H1 (cell line): Measurements from ENCODE around the gene ITGB5. TPM values are rescaled to one million over a fixed set of nuclear protein-coding genes. Genes with fewer than 3 reads are reported as not detected.

Source experiments
- CTCF ChIA-PET: fragments of 300-600 bp; sonication (Branson Sonifier 250); formaldehyde crosslinking; loops from one replicate; lab custom pipeline; 2021; ENCODE audit not compliant: partially characterized antibody; lab: Charles Lee
- POLR2A ChIA-PET: fragments of 300-600 bp; sonication (Branson Sonifier 250); formaldehyde crosslinking; loops from one replicate; lab custom pipeline; 2021; ENCODE audit warnings: inconsistent platforms; ENCODE audit not compliant: partially characterized antibody; lab: Charles Lee
- DNase-seq, 2 experiments: peaks; one replicate each; pipeline versions ENCODE4 v3.0.0 to v3.0.0-alpha.2; 2010 to 2022; ENCODE audit warnings: low spot score in 2 of 2, low read depth in 1 of 2, mixed read lengths in 1 of 2
- FAIRE-seq: peaks from 2 replicates; lab custom pipeline; 2011; peaks lifted over from hg19 to GRCh38; lab: Jason Lieb, UNC
- H2AFZ ChIP-seq: 2 replicates; pipeline ENCODE4 v1.8.1; 2012; ENCODE audit warnings: low read length, inconsistent platforms
- H2AK5ac ChIP-seq: 2 replicates; pipeline ENCODE4 v1.6.1; 2013; ENCODE audit warnings: low read depth, low read length
- H2BK120ac ChIP-seq: replicated peaks from 2 replicates; pipeline ENCODE3; 2013; ENCODE audit warnings: low read depth, low read length, inconsistent platforms
- H2BK12ac ChIP-seq: 2 replicates; pipeline ENCODE4 v1.6.1; 2013; ENCODE audit warnings: low read depth, low read length
- H2BK15ac ChIP-seq: 2 replicates; pipeline ENCODE4 v1.6.1; 2013; ENCODE audit warnings: low read length
- H2BK20ac ChIP-seq: 2 replicates; pipeline ENCODE4 v1.6.1; 2013; ENCODE audit warnings: low read length
- H2BK5ac ChIP-seq: 2 replicates; pipeline ENCODE4 v1.6.1; 2013; ENCODE audit warnings: low read depth, low read length
- H3K14ac ChIP-seq: 2 replicates; pipeline ENCODE4 v1.6.1; 2013; ENCODE audit warnings: inconsistent platforms; ENCODE audit not compliant: insufficient read length
- H3K18ac ChIP-seq: 2 replicates; pipeline ENCODE4 v1.6.1; 2013; ENCODE audit warnings: low read length; ENCODE audit errors: extremely low read depth
- H3K23ac ChIP-seq: 2 replicates; pipeline ENCODE4 v1.6.1; 2013; ENCODE audit warnings: inconsistent platforms; ENCODE audit not compliant: insufficient read length
- H3K23me2 ChIP-seq: 2 replicates; pipeline ENCODE4 v1.6.1; 2013; ENCODE audit warnings: low read depth, low read length
- H3K27ac ChIP-seq: 2 replicates; pipeline ENCODE4 v1.6.1; 2011; ENCODE audit warnings: low read depth, low read length, inconsistent platforms
- H3K27me3 ChIP-seq, 4 experiments: replicated peaks in 1 of 4; 1 replicate in 1 of 4; 2 replicates in 3 of 4; pipeline versions ENCODE4 v1.6.1 to v1.8.1; 2011 to 2013; ENCODE audit warnings: low read length in 3 of 4, mild to moderate bottlenecking in 3 of 4, inconsistent platforms in 2 of 4, mixed read lengths in 2 of 4, moderate library complexity in 1 of 4; ENCODE audit not compliant: control insufficient read depth in 3 of 4, insufficient read depth in 3 of 4; ENCODE audit errors: extremely low read depth in 1 of 4
- H3K36me3 ChIP-seq, 4 experiments: 2 replicates each; pipeline versions ENCODE4 v1.6.1 to v1.8.1; 2011 to 2013; ENCODE audit warnings: mild to moderate bottlenecking in 4 of 4, low read length in 3 of 4, moderate library complexity in 2 of 4, control low read depth in 1 of 4, inconsistent platforms in 1 of 4; ENCODE audit not compliant: insufficient read depth in 4 of 4, control insufficient read depth in 2 of 4
- H3K4ac ChIP-seq: replicated peaks from 2 replicates; pipeline ENCODE3; 2013; ENCODE audit warnings: low read length, low read depth, mixed read lengths, inconsistent platforms; ENCODE audit not compliant: insufficient read length
- H3K4me1 ChIP-seq, 4 experiments: replicated peaks in 1 of 4; 1 replicate in 1 of 4; 2 replicates in 3 of 4; pipeline versions ENCODE4 v1.6.1 to v1.8.1; 2011 to 2013; ENCODE audit warnings: low read length in 3 of 4, inconsistent platforms in 2 of 4, mixed read lengths in 1 of 4; ENCODE audit not compliant: insufficient read depth in 4 of 4, control insufficient read depth in 3 of 4
- H3K4me2 ChIP-seq, 2 experiments: 2 replicates each; pipeline versions ENCODE4 v1.6.1 to v1.8.1; 2011 to 2013; ENCODE audit warnings: low read depth in 2 of 2, low read length in 2 of 2, control low read depth in 1 of 2, inconsistent platforms in 1 of 2, mild to moderate bottlenecking in 1 of 2; ENCODE audit not compliant: insufficient read depth in 1 of 2
- H3K4me3 ChIP-seq, 4 experiments: fragments of 200-600, 300-600 bp in 1 of 4; sonication (generic), shearing (Covaris generic), sonication (Bioruptor Twin) in 1 of 4; 2 replicates each; pipeline versions ENCODE4 v1.5.1 to v1.8.1; 2011 to 2016; ENCODE audit warnings: low read length in 4 of 4, low read depth in 3 of 4, control low read depth in 2 of 4, inconsistent platforms in 2 of 4, mild to moderate bottlenecking in 2 of 4, mixed read lengths in 1 of 4, moderate library complexity in 1 of 4; ENCODE audit not compliant: insufficient read depth in 2 of 4; ENCODE audit errors: extremely low read depth in 1 of 4
- H3K56ac ChIP-seq: replicated peaks from 2 replicates; pipeline ENCODE3; 2013; ENCODE audit warnings: low read depth, mild to moderate bottlenecking, mixed read lengths, low read length, inconsistent platforms; ENCODE audit not compliant: insufficient read length
- H3K79me1 ChIP-seq: 2 replicates; pipeline ENCODE4 v1.6.1; 2013; ENCODE audit warnings: low read depth, low read length, control low read depth
- H3K79me2 ChIP-seq, 2 experiments: 2 replicates each; pipeline versions ENCODE4 v1.6.1 to v1.8.1; 2012 to 2013; ENCODE audit warnings: low read length in 2 of 2, mild to moderate bottlenecking in 2 of 2, inconsistent platforms in 1 of 2; ENCODE audit not compliant: insufficient read depth in 2 of 2, control insufficient read depth in 1 of 2
- H3K9ac ChIP-seq, 4 experiments: replicated peaks in 1 of 4; 1 replicate in 1 of 4; 2 replicates in 3 of 4; pipeline versions ENCODE4 v1.6.1 to v1.8.1; 2011 to 2013; ENCODE audit warnings: low read depth in 3 of 4, low read length in 3 of 4, control low read depth in 2 of 4, mild to moderate bottlenecking in 2 of 4, moderate library complexity in 2 of 4, inconsistent platforms in 1 of 4; ENCODE audit errors: extremely low read depth in 1 of 4
- H3K9me3 ChIP-seq, 2 experiments: 2 replicates each; pipeline versions ENCODE4 v1.6.1 to v1.8.1; 2012 to 2013; ENCODE audit warnings: mild to moderate bottlenecking in 2 of 2, moderate library complexity in 2 of 2, control low read depth in 1 of 2, inconsistent platforms in 1 of 2, low read depth in 1 of 2, low read length in 1 of 2, mixed read lengths in 1 of 2; ENCODE audit not compliant: insufficient read depth in 2 of 2
- H4K20me1 ChIP-seq, 2 experiments: replicated peaks in 1 of 2; 2 replicates each; pipeline versions ENCODE3 to v1.8.1; 2011 to 2013; ENCODE audit warnings: inconsistent platforms in 2 of 2, low read length in 2 of 2, mild to moderate bottlenecking in 1 of 2; ENCODE audit not compliant: insufficient read depth in 2 of 2, control insufficient read depth in 1 of 2
- H4K5ac ChIP-seq: 2 replicates; pipeline ENCODE4 v1.6.1; 2013; ENCODE audit warnings: low read length, low read depth, mixed read lengths, inconsistent platforms; ENCODE audit not compliant: insufficient read length
- H4K8ac ChIP-seq: 2 replicates; pipeline ENCODE4 v1.8.0; 2013; ENCODE audit warnings: mild to moderate bottlenecking, moderate library complexity, low read length, inconsistent platforms; ENCODE audit not compliant: insufficient read depth; ENCODE audit errors: extremely low read depth
- H4K91ac ChIP-seq: replicated peaks from 2 replicates; pipeline ENCODE3; 2013; ENCODE audit warnings: low read length, mixed read lengths, inconsistent platforms; ENCODE audit not compliant: insufficient read length
- EGR1 ChIP-seq: IDR thresholded peaks from 2 replicates; pipeline ENCODE4 v1.6.1; 2011; ENCODE audit warnings: low read depth, low read length, borderline replicate concordance
- EP300 ChIP-seq, 2 experiments: IDR thresholded peaks; 1 replicate in 1 of 2; 2 replicates in 1 of 2; pipeline ENCODE4 v1.6.1; 2011 to 2012; ENCODE audit warnings: low read depth in 2 of 2, low read length in 2 of 2, mild to moderate bottlenecking in 2 of 2, borderline replicate concordance in 1 of 2, inconsistent platforms in 1 of 2, moderate library complexity in 1 of 2
- FOSL1 ChIP-seq: IDR thresholded peaks from 2 replicates; pipeline ENCODE4 v1.6.1; 2011; ENCODE audit warnings: mild to moderate bottlenecking, low read depth, low read length, moderate library complexity; ENCODE audit not compliant: insufficient read depth
- RAD21 ChIP-seq, 2 experiments: IDR thresholded peaks in 1 of 2; conservative IDR thresholded peaks in 1 of 2; 2 replicates each; pipeline ENCODE4 v1.6.1; 2011; ENCODE audit warnings: low read depth in 2 of 2, low read length in 2 of 2, improper control_type of control experiment in 1 of 2, inconsistent platforms in 1 of 2, mild to moderate bottlenecking in 1 of 2, moderate library complexity in 1 of 2
- RNF2 ChIP-seq: fragments of 200-900, 300-1000 bp; sonication (generic); IDR thresholded peaks from 2 replicates; pipeline ENCODE4 v1.7.1; 2016; ENCODE audit warnings: borderline replicate concordance, low read depth, mild to moderate bottlenecking, antibody characterized with exemption, low read length; ENCODE audit not compliant: poor library complexity, severe bottlenecking; ENCODE audit errors: missing control alignments
- SAP30 ChIP-seq: fragments of 300-600 bp; sonication (generic); IDR thresholded peaks from 2 replicates; pipeline ENCODE4 v1.7.1; 2012; ENCODE audit warnings: low read length, moderate library complexity, mild to moderate bottlenecking, inconsistent platforms; ENCODE audit not compliant: insufficient read depth, insufficient replicate concordance
- SIRT6 ChIP-seq: IDR thresholded peaks from one replicate; pipeline ENCODE4 v1.7.1; 2012; ENCODE audit warnings: low read length, inconsistent platforms
- SP1 ChIP-seq: IDR thresholded peaks from 2 replicates; pipeline ENCODE4 v1.6.1; 2011; ENCODE audit warnings: low read depth, low read length
- ZNF274 ChIP-seq: IDR thresholded peaks from 2 replicates; pipeline ENCODE4 v1.7.0; 2012; ENCODE audit warnings: low read length, borderline replicate concordance; ENCODE audit errors: extremely low read depth
- WGBS, 2 experiments: shearing (Covaris generic) in 1 of 2; methylation state at CpG; one replicate each; pipeline versions ENCODE4 v1.1.6 to v1.1.7; 2013 to 2015; ENCODE audit warnings: low lambda C conversion rate in 2 of 2, mixed read lengths in 2 of 2, inconsistent platforms in 1 of 2, low coverage in 1 of 2, missing lambda C conversion rate in 1 of 2; ENCODE audit not compliant: insufficient replicate concordance in 2 of 2, insufficient coverage in 1 of 2, insufficient read length in 1 of 2; ENCODE audit errors: extremely low coverage in 1 of 2, missing lambda C conversion rate in 1 of 2; 5-methylcytosine and 5-hydroxymethylcytosine counted together
- polyA plus RNA-seq, 7 experiments: library from polyadenylated mRNA; depleted of rRNA in 3 of 7; stranded (reverse) in 5 of 7; unstranded in 2 of 7; fragments of >200 nt in 5 of 7; fragments of 200-250 nt in 2 of 7; gene quantifications; 1 replicate in 5 of 7; 2 replicates in 1 of 7; 4 replicates in 1 of 7; pipeline versions ENCODE4 v1.2.1 to v1.2.3, GENCODE V29; 2011 to 2013; ENCODE audit warnings: missing spikeins in 2 of 7, mixed read lengths in 2 of 7
- total RNA-seq: library from RNA; stranded (reverse); fragmentation: NEBNext Ultra II Directional; extraction: Animal tissue kit (Norgen Biotek cat#: 25700); gene quantifications from 2 replicates; pipeline ENCODE4 v1.2.1, GENCODE V29; 2021
- TF ChIP-seq, protein P1 (sequence below): IDR thresholded peaks from 2 replicates; pipeline ENCODE4 v1.6.1; 2011; ENCODE audit warnings: low read length, improper control_type of control experiment
- TF ChIP-seq, protein P2 (sequence below): IDR thresholded peaks from 2 replicates; pipeline ENCODE4 v1.6.1; 2012; ENCODE audit warnings: inconsistent platforms

Gene ITGB5
- total and polyA plus RNA-seq, 2 of the 8 experiments (the other 6 are each of a cell fraction or from before 2014, with no cell fraction given), result 101 to 268 TPM

DNA sequence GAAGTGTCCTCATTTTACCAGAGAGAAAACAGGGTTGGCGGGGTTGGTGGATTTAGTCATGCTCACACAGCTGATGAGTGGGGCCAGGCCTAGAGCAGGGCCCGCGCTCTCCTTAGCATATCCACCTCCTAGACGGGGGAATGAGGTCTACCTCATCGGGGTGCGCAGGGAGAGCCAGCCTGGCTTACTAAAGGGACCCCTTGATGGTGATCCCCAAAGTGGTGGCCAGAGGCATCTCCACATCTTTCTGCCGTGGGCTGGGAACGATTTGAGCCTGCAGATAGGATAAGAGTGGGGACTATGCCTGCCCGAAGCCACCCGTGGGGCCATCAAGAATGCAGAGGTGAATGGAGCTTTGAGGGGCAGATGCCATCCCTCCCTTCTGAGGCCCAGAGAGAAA lies 87.5 kb downstream of the ITGB5 start:
- no peak overlapping the region for H3K23ac ChIP-seq
- no peaks in the 10 kb centered on the region for H3K79me2 ChIP-seq
- 94% methylated on average over 10 of the region's 10 CpGs; no CpG with 5 or more reads in 1 of the 2 experiments for WGBS, 2 experiments
- H3K4me2 ChIP-seq, result no peak overlapping the region
- H3K4me1 ChIP-seq, result peaks cover 2 to 16% (median 4%) of the 10 kb centered on the region in 4 experiments; a peak in 6 of 7 replicates
- no peak overlapping the region for H4K91ac ChIP-seq
- no peak overlapping the region for H4K5ac ChIP-seq
- no peak overlapping the region for H2AFZ ChIP-seq
- H3K4me3 ChIP-seq, result no peak overlapping the region
- POLR2A ChIA-PET, result no interaction called here
- no peaks in the 10 kb centered on the region; the same call in 1 of the 2 replicates for H3K79me1 ChIP-seq
- no peak overlapping the region for H3K9ac ChIP-seq
- H3K23me2 ChIP-seq, result no peaks in the 10 kb centered on the region
- H2AK5ac ChIP-seq, result no peak overlapping the region
- no peak overlapping the region for H2BK12ac ChIP-seq
- DNase-seq (no peak), FAIRE-seq (no peak)
- CTCF ChIA-PET, result interaction anchor here (1.0 to 1.8 kb wide), 4 partner anchors 9 to 102 kb away, joined by 3 to 6 read pairs (median 4); no protein-coding TSS in a partner anchor
- no peak overlapping the region for H3K27ac ChIP-seq
- H2BK5ac ChIP-seq, result no peak overlapping the region
- H3K14ac ChIP-seq, result no peak overlapping the region
- H4K8ac ChIP-seq, result no peak overlapping the region
- H2BK15ac ChIP-seq, result no peak overlapping the region
- no peak overlapping the region for H2BK20ac ChIP-seq
- H2BK120ac ChIP-seq, result no peak overlapping the region
- H3K18ac ChIP-seq, result no peak overlapping the region
- H3K36me3 ChIP-seq, result peaks cover 4 to 16% (median 10%) of the 10 kb centered on the region in 4 experiments; a peak in 6 of 8 replicates
- H4K20me1 ChIP-seq, result peaks cover 0 to 1% of the 10 kb centered on the region in 2 experiments
- H3K9me3 ChIP-seq, result no peaks in the 10 kb centered on the region
- no peaks in the 10 kb centered on the region for H3K27me3 ChIP-seq
- H3K56ac ChIP-seq, result no peak overlapping the region
- no peak overlapping the region for H3K4ac ChIP-seq
- TF ChIP-seq EP300 (IDR thresholded peaks at IDR 0.05; ENCODE audit: borderline replicate concordance in 1 of 2, low read depth in 2 of 2, low read length in 2 of 2), result no peak
- no peak for TF ChIP-seq RNF2
- TF ChIP-seq FOSL1, result no peak
- TF ChIP-seq SP1, result no peak
- no peak for TF ChIP-seq RAD21 (IDR thresholded peaks at IDR 0.05 in 1 of 2, conservative IDR thresholded peaks at IDR 0.05 in 1 of 2; ENCODE audit: low read depth in 2 of 2, low read length in 2 of 2)
- TF ChIP-seq SAP30, result no peak
- TF ChIP-seq SIRT6, result no peak
- no peak for TF ChIP-seq EGR1
- no peak for TF ChIP-seq ZNF274
- TF ChIP-seq, protein P1, sequence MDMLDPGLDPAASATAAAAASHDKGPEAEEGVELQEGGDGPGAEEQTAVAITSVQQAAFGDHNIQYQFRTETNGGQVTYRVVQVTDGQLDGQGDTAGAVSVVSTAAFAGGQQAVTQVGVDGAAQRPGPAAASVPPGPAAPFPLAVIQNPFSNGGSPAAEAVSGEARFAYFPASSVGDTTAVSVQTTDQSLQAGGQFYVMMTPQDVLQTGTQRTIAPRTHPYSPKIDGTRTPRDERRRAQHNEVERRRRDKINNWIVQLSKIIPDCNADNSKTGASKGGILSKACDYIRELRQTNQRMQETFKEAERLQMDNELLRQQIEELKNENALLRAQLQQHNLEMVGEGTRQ, result no peak
- TF ChIP-seq, protein P2, sequence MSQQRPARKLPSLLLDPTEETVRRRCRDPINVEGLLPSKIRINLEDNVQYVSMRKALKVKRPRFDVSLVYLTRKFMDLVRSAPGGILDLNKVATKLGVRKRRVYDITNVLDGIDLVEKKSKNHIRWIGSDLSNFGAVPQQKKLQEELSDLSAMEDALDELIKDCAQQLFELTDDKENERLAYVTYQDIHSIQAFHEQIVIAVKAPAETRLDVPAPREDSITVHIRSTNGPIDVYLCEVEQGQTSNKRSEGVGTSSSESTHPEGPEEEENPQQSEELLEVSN, result no peak
